Keratinocyte (primary cell): ENCODE results near the gene PGLYRP2.

ENCODE experiments used
- CTCF ChIP-seq, 3 experiments: IDR thresholded peaks in 1 of 3; conservative IDR thresholded peaks in 1 of 3; optimal IDR thresholded peaks in 1 of 3; 2 replicates in 2 of 3; 3 replicates in 1 of 3; pipeline versions ENCODE3 to v1.5.1; 2011; ENCODE audit warnings: low read length in 3 of 3, mild to moderate bottlenecking in 3 of 3, moderate library complexity in 2 of 3, control low read depth in 1 of 3, inconsistent platforms in 1 of 3; ENCODE audit not compliant: insufficient read depth in 2 of 3; ENCODE audit errors: extremely low read depth in 1 of 3
- EZH2 ChIP-seq: IDR thresholded peaks from one replicate; pipeline ENCODE4 v1.6.1; 2012; ENCODE audit warnings: inconsistent platforms, mild to moderate bottlenecking, low read length, moderate library complexity

- no peak for TF ChIP-seq CTCF (optimal IDR thresholded peaks at IDR 0.05 in 1 of 3, IDR thresholded peaks at IDR 0.05 in 1 of 3, conservative IDR thresholded peaks at IDR 0.05 in 1 of 3; ENCODE audit: extremely low read depth in 1 of 3, insufficient read depth in 2 of 3, low read length in 3 of 3)
- no peak for TF ChIP-seq EZH2
These were observed 59.8 kb downstream of the PGLYRP2 start for GRCh38 chr19:15419413-15420025.
